Activated T-cell treated with anti-CD3 and anti-CD28 coated beads, Interleukin-2, amount 50 U/mL, for 72 hours (primary cell): ENCODE data around the gene BCR. TPM values are rescaled to one million over a fixed set of nuclear protein-coding genes. Genes with fewer than 3 reads are reported as not detected.

Source experiments
- ATAC-seq, 2 donors: fragments of 150-1000 bp; cut with Tn5 transposase; replicated peaks in 1 of 2; 2 replicates each; pipeline ENCODE4 v1.10.0; 2021; ENCODE audit warnings: moderate library complexity in 2 of 2, mild to moderate bottlenecking in 1 of 2
- DNase-seq, 2 donors: peaks; one replicate each; pipeline ENCODE4 v3.0.0; 2021 to 2022; ENCODE audit warnings: mixed read lengths in 1 of 2
- H3K27ac Mint-ChIP-seq: one replicate; pipeline ENCODE4 v1.8.0; 2022; ENCODE audit warnings: mild to moderate bottlenecking, moderate library complexity, mixed read lengths
- H3K27me3 Mint-ChIP-seq: one replicate; pipeline ENCODE4 v1.8.0; 2022; ENCODE audit warnings: low read depth, mixed read lengths
- H3K36me3 Mint-ChIP-seq, 2 donors: one replicate each; pipeline ENCODE4 v1.8.0; 2022; ENCODE audit warnings: mixed read lengths in 2 of 2, mild to moderate bottlenecking in 1 of 2; ENCODE audit not compliant: insufficient read depth in 2 of 2
- H3K4me1 Mint-ChIP-seq: one replicate; pipeline ENCODE4 v1.8.0; 2022; ENCODE audit warnings: low read depth, mixed read lengths
- H3K4me3 Mint-ChIP-seq, 2 donors: one replicate each; pipeline ENCODE4 v1.8.0; 2022; ENCODE audit warnings: mild to moderate bottlenecking in 2 of 2, mixed read lengths in 2 of 2, moderate library complexity in 2 of 2
- H3K9me3 Mint-ChIP-seq, 2 donors: one replicate each; pipeline ENCODE4 v1.8.0; 2022; ENCODE audit warnings: mixed read lengths in 2 of 2
- total RNA-seq, 2 donors: library from RNA; stranded (reverse); gene quantifications; one replicate each; pipeline ENCODE4 v1.2.3, GENCODE V29; 2022

Gene BCR
- total RNA-seq, 2 donors from 2014 or later, result 40.3 to 50.0 TPM

GRCh38 chr22:23287136-23288095 lies 107.1 kb downstream of the BCR start:
- no peaks in the 10 kb centered on the region for H3K27me3 Mint-ChIP-seq
- DNase-seq (no peak), ATAC-seq (no peak)
- H3K27ac Mint-ChIP-seq, result no peak overlapping the region
- H3K36me3 Mint-ChIP-seq, result peaks cover 3 to 4% of the 10 kb centered on the region in 2 donors
- no peaks in the 10 kb centered on the region for H3K4me1 Mint-ChIP-seq
- H3K9me3 Mint-ChIP-seq, result no peaks in the 10 kb centered on the region
- no peak overlapping the region for H3K4me3 Mint-ChIP-seq

- H3K4me3 Mint-ChIP-seq, result no peak overlapping the region
- H3K27ac Mint-ChIP-seq, result no peak overlapping the region
- peaks cover 4 to 7% of the 10 kb centered on the region in 2 donors for H3K36me3 Mint-ChIP-seq
- DNase-seq (no peak), ATAC-seq (no peak)
- H3K27me3 Mint-ChIP-seq, result no peaks in the 10 kb centered on the region
- no peaks in the 10 kb centered on the region for H3K9me3 Mint-ChIP-seq
- H3K4me1 Mint-ChIP-seq, result no peaks in the 10 kb centered on the region
Measured at GRCh38 chr22:23288301-23289129, 108.2 kb downstream of the BCR start.

- Mint-ChIP-seq H3K4me3 (no peak overlapping the region), H3K27me3 (no peaks in the 10 kb centered on the region), H3K4me1 (no peaks in the 10 kb centered on the region), H3K9me3 (no peaks in the 10 kb centered on the region), H3K27ac (no peak overlapping the region), H3K36me3 (peaks cover 4 to 7% of the 10 kb centered on the region in 2 donors)
- no peak for DNase-seq
- no peak for ATAC-seq
Measured at GRCh38 chr22:23289130-23289503, 108.8 kb downstream of the BCR start.

GRCh38 chr22:23289851-23290724 lies 109.8 kb downstream of the BCR start:
- Mint-ChIP-seq H3K9me3 (no peaks in the 10 kb centered on the region), H3K36me3 (peaks cover 4 to 7% of the 10 kb centered on the region in 2 donors), H3K27ac (no peak overlapping the region), H3K4me1 (no peaks in the 10 kb centered on the region), H3K4me3 (no peak overlapping the region), H3K27me3 (no peaks in the 10 kb centered on the region)
- ATAC-seq (peak; percentile 49 to 61), DNase-seq (peak; percentile 58 to 65)

- no peaks in the 10 kb centered on the region for H3K9me3 Mint-ChIP-seq
- DNase-seq, result no peak
- ATAC-seq, result no peak
- H3K27ac Mint-ChIP-seq, result no peak overlapping the region
- H3K4me1 Mint-ChIP-seq, result no peaks in the 10 kb centered on the region
- H3K36me3 Mint-ChIP-seq, result peaks cover 4 to 7% of the 10 kb centered on the region in 2 donors
- no peak overlapping the region for H3K4me3 Mint-ChIP-seq
- H3K27me3 Mint-ChIP-seq, result no peaks in the 10 kb centered on the region
Measured at GRCh38 chr22:23291806-23292452, 111.6 kb downstream of the BCR start.

- ATAC-seq, result no peak
- H3K9me3 Mint-ChIP-seq, result no peaks in the 10 kb centered on the region
- no peaks in the 10 kb centered on the region for H3K27me3 Mint-ChIP-seq
- no peak overlapping the region for H3K27ac Mint-ChIP-seq
- H3K4me3 Mint-ChIP-seq, result no peak overlapping the region
- H3K4me1 Mint-ChIP-seq, result no peaks in the 10 kb centered on the region
- H3K36me3 Mint-ChIP-seq, result peaks cover 4 to 7% of the 10 kb centered on the region in 2 donors
- DNase-seq, result no peak
Measured at GRCh38 chr22:23292453-23293350, 112.4 kb downstream of the BCR start.

- H3K27ac Mint-ChIP-seq, result no peak overlapping the region
- H3K4me1 Mint-ChIP-seq, result no peaks in the 10 kb centered on the region
- H3K36me3 Mint-ChIP-seq, result peaks cover 4 to 7% of the 10 kb centered on the region in 2 donors
Measured at GRCh38 chr22:23293720-23294119, 113.4 kb downstream of the BCR start.

GRCh38 chr22:23294221-23294620 lies 113.9 kb downstream of the BCR start:
- no peak for ATAC-seq
- H3K4me1 Mint-ChIP-seq, result no peaks in the 10 kb centered on the region
- no peak for DNase-seq
- H3K36me3 Mint-ChIP-seq, result peaks cover 4 to 9% of the 10 kb centered on the region in 2 donors
- no peaks in the 10 kb centered on the region for H3K9me3 Mint-ChIP-seq
- no peak overlapping the region for H3K4me3 Mint-ChIP-seq
- H3K27me3 Mint-ChIP-seq, result no peaks in the 10 kb centered on the region
- H3K27ac Mint-ChIP-seq, result no peak overlapping the region

More at GRCh38 chr22:23293720-23294119, 113.4 kb downstream of the BCR start:
- no peak for ATAC-seq
- Mint-ChIP-seq H3K9me3 (no peaks in the 10 kb centered on the region), H3K27me3 (no peaks in the 10 kb centered on the region), H3K4me3 (no peak overlapping the region)
- no peak for DNase-seq

- no peak for ATAC-seq
- H3K9me3 Mint-ChIP-seq, result no peaks in the 10 kb centered on the region
- no peaks in the 10 kb centered on the region for H3K27me3 Mint-ChIP-seq
- H3K4me1 Mint-ChIP-seq, result no peaks in the 10 kb centered on the region
- H3K36me3 Mint-ChIP-seq, result peaks cover 0 to 6% of the 10 kb centered on the region in 2 donors
- no peak overlapping the region for H3K27ac Mint-ChIP-seq
- no peak overlapping the region for H3K4me3 Mint-ChIP-seq
- no peak for DNase-seq
Measured at GRCh38 chr22:23300476-23300875, 120.2 kb downstream of the BCR start.

- Mint-ChIP-seq H3K4me1 (no peaks in the 10 kb centered on the region), H3K4me3 (no peak overlapping the region), H3K27ac (no peak overlapping the region), H3K27me3 (no peaks in the 10 kb centered on the region), H3K36me3 (peaks cover 0 to 6% of the 10 kb centered on the region in 2 donors), H3K9me3 (no peaks in the 10 kb centered on the region)
- ATAC-seq, result no peak
- no peak for DNase-seq
Measured at GRCh38 chr22:23301591-23301990, 121.3 kb downstream of the BCR start.

GRCh38 chr22:23302171-23303002 lies 122.1 kb downstream of the BCR start:
- H3K27me3 Mint-ChIP-seq, result no peaks in the 10 kb centered on the region
- no peak for DNase-seq
- no peaks in the 10 kb centered on the region for H3K9me3 Mint-ChIP-seq
- H3K27ac Mint-ChIP-seq, result no peak overlapping the region
- peaks cover 0 to 6% of the 10 kb centered on the region in 2 donors for H3K36me3 Mint-ChIP-seq
- ATAC-seq, result no peak
- no peak overlapping the region for H3K4me3 Mint-ChIP-seq
- no peaks in the 10 kb centered on the region for H3K4me1 Mint-ChIP-seq
